ENCODE measurements around the gene WASF1.

DNA sequence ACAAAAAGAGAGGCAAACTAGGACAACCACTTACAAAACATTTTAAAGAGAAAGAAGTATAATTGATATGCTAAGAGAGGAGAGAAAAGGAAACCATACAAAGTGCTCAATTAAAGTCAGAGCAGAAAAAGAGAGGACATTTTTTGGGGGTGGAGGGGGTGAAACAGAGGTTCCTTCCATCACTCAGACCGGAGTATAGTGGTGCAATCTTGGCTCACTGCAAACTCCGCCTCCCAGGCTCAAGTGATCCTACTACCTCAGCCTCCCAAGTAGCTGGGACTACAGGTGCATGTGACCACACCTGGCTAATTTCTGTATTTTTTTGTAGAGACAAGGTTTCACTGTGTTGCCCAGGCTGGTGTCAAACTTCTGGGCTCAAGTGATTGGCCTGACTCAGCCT, 9.4 kb downstream of the WASF1 start:
- no peak for TF ChIP-seq CTCF (IDR thresholded peaks at IDR 0.05)
- TF ChIP-seq POLR2A (IDR thresholded peaks at IDR 0.05), result no peak

All from adrenal gland (tissue), 5 donors.